Activated T-cell treated with anti-CD3 and anti-CD28 coated beads for 1 hour (primary cell): Measurements from ENCODE around the gene YTHDC2.

Source experiments
- DNase-seq: peaks from one replicate; pipeline ENCODE4 v3.0.0-alpha.2; 2020; ENCODE audit warnings: low read depth

The YTHDC2 gene

GRCh38 chr5:113513384-113514288 is at the start of gene YTHDC2:
Gene YTHDC2, plus strand, starts transcription at chr5:113513694. Its CDS starts 202 bp downstream, at chr5:113513896.
- peak; percentile 72 for DNase-seq

GRCh38 chr5:113474100-113474728 is 39.3 kb upstream of the YTHDC2 start:
- DNase-seq, result no peak

DNA sequence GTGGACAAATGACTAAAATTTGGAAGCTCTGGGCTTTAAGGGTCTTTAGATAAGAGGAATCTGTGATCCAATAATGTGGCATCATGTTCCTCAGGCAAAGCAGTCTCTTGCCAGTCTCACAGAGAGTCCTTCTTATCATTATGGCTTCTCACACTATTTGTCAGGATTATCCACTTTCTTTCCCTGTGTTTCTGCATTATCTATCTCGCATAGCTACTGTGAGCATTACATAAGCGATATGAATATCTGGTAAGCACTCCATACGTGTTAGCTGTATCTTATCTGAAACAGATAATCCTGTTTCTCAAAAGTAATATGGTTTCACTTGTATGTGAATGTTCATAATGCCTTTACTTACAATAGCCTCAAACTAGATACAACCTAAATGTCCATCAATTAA is 34.8 kb upstream of the YTHDC2 start:
- no peak for DNase-seq

- no peak for DNase-seq
Observed at GRCh38 chr5:113480243-113480642, 33.3 kb upstream of the YTHDC2 start.

DNA sequence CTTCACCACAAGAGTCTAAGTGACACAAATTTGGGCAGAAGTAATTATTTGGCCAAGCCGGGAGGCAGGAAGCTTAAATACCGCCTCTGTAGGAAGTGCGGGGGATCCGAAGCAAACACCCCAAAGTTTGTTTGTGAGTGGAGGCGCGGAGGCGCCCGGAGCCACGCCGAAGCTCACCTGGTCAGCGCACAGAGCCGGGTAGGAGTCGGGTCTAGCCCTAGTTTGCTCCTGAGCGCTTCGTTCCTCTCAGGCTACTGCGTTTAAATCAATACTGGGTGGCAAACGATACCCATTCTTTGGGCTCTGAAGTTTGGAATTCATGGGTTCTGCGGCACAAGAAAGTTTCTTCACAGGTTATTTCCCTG is 26.1 kb upstream of the YTHDC2 start:
- no peak for DNase-seq

- peak; percentile 6 for DNase-seq
Observed at GRCh38 chr5:113487781-113488644, 25.5 kb upstream of the YTHDC2 start, which contains the start of gene MCC. Gene MCC, minus strand, starts transcription at chr5:113488453.

- no peak for DNase-seq
Observed at GRCh38 chr5:113488645-113489184, 24.8 kb upstream of the YTHDC2 start.

DNA sequence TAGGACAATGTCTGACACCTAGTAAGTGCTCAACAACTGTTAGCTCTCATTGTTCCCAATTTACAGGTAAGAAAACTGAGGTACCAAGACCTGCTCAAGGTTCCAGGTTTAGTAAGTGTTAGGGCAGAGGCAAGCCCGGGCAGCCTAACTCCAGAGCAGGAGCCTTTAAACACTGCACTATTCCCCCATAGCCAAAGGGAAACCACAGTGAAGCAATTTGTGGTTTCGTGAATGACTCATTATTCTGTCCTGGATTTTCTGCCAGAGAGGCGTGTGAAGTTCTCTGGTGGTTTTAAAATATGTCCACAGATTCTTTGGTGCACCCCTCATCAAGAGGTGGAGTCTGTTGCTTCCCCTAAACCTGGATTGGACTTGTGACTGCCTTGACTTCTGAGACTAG is 24.2 kb upstream of the YTHDC2 start:
- no peak for DNase-seq

DNA sequence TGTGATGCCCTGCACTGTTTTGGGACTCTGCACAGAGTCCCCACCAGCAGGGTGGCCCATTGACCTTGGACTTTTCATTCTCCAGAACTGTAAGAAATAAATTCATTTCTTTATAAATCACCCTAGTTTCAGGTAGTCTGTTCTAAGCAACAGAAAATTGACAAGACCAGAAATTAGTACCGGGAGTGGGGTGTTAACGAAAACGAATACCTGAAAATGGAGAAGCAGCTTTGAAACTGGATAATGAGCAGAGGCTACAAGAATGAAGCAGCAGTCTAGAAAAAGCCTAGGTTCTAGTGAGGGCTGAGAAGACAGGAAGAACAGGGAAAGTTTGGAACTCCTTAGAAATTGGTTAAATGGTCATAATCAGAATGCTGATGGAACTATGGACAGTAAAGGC is 23.2 kb upstream of the YTHDC2 start:
- no peak for DNase-seq

GRCh38 chr5:113491022-113491421 is 22.5 kb upstream of the YTHDC2 start:
- no peak for DNase-seq

DNA sequence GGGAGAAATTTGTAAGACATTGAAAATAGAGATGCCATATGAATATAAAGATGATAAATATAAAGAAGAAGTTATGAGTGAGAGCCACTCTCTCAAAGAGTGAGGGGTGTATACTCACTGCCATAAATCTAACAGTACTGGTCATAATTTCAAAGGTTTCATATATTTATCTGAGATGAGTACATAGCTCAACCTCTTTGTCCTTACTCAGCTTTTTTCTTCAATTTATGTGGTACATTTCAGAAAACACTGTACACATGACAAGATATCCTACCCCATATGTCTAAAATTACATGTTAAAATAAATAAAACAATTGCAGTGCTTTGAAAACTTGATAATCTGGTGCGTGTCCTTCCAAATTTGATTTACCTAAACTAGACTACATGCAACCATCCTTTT is 20.0 kb upstream of the YTHDC2 start:
- DNase-seq, result no peak

- DNase-seq, result no peak
Observed at GRCh38 chr5:113495422-113495841, 18.1 kb upstream of the YTHDC2 start.

DNA sequence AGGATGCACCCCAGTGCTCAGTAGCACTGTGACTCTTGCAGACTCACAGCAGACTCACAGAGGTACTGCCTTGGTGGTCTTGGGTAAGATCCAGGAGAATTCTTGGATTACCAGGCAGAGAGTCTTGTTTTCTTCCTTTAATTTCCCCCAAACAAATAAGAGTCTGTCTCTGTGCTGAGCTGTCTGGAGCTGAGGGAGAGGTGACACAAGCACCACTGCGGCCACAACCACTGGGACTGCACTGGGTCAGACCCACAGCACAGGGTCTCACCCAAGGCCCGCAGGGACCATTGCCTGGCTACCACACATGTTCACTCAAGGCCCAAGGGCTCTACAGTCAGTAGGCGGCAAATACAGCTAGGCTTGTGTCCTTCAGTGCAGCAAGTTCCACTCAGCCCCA is 11.4 kb upstream of the YTHDC2 start:
- no peak for DNase-seq

- DNase-seq, result no peak
Observed at GRCh38 chr5:113503146-113503545, 10.3 kb upstream of the YTHDC2 start.

GRCh38 chr5:113505181-113505580 is 8.3 kb upstream of the YTHDC2 start:
- DNase-seq, result no peak

- DNase-seq, result no peak
Observed at GRCh38 chr5:113507601-113508000, 5.9 kb upstream of the YTHDC2 start.

DNA sequence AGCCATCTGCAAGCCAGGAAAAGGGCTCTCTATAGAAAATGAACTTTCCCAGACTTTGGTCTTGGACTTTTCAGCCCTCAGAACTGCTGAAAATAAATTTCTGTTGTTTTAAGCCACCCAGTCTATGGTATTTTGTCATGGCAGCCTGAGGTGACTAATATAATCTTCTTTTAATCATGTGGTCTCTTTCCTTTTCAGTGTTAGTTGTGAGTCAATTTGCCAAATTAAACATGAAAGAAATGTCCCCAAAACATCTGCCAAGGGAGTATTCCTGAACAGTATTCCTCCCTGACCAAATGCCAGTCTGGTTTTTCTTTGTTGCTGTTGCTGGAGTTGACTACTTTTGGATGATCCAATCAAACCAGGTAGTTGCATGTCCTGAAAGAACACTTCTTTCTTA is 4.7 kb upstream of the YTHDC2 start:
- DNase-seq, result no peak

DNA sequence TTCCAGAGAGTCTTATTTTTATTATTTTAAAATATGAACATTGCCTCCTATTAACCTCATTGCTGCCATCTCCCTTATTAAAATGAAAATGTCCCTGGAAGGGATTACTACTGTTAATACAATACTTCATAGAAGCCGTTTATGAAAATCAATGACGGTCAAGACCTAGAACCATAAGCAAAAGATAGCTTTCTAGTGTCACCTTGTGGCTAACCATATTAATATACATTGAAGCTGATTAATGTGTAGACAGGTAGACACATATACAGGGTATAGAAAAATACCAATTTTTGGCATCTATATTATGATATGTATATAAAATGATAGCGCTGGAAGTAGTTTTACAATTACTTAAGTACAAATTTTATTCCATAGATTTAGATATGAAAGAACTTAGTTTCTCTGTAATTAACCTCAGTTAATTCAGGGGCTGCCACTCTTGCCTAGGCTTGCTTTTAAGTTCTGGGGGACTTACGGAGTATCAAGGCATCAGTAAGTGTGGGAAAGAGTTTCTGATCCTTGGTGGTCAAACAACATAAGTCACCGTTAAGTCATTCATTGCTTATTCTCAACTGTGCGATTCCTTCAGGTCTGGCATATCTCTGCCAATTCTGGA is 2.5 kb upstream of the YTHDC2 start:
- DNase-seq, result no peak

- DNase-seq, result no peak
Observed at GRCh38 chr5:113512341-113512740, 1.2 kb upstream of the YTHDC2 start.

DNA sequence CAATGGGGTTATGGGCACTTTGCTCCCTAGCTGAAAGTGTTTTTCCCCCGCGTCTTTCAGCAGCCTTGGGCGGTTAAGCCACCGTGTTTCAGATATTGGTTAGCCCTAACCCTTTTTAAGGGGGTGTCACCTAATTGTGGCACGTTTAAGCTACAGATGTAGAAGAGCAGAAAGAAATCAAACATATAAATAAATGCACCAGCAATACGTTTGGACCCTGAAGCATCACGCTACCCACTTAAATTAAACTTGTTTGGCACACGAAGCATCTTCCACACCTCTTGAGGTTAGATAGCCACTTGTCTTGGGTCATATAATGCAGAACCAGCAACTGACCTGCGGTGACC is 768 bp downstream of the YTHDC2 start:
- no peak for DNase-seq

GRCh38 chr5:113518884-113519283 is 5.4 kb downstream of the YTHDC2 start:
- DNase-seq, result no peak

DNA sequence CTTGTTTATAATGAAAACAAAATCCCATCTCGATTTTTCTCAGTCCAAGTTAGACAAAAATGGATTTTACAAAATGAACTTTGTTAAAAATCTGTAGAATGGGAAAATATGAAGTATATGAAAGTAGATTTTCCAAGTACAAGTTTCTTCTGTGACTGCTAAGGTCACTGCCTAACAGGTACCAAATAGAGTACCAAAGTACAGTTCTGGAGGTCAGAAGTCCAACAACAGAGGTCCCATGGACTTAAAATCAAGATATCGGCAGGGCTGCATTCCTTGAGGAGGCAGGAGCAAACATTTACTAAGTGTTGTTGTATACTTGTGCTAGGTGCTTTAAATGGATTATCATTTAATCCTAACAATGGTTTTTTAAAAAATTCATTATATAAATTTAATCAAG is 5.9 kb downstream of the YTHDC2 start:
- no peak for DNase-seq
